Fibroblast of skin of right biceps (primary cell): ENCODE results near the gene PLEKHF1.

Source experiments
- DNase-seq: peaks from one replicate; pipeline ENCODE4 v3.0.0-alpha.2; 2013

Gene PLEKHF1

DNA sequence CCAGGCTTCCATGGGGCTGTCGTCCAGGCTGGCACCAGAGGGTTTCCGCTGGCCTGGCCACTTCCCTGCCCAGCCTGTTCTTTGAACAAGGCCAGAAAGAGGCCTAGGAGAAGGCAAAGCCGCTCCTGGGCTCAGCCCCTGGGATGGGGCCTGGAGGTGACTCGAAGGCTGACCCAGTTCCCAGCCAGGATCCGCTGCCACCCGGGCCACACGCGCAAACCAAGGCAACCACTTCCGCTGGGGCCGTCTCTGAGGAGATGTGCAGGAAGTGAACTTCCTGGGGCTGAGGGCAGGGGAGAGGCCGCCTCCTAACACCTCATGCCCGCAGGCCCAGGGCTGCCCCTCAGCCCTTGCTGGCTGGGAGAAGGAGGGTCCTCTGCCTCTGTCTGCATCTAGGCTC lies 15.2 kb downstream of the PLEKHF1 start:
- DNase-seq = no peak

DNA sequence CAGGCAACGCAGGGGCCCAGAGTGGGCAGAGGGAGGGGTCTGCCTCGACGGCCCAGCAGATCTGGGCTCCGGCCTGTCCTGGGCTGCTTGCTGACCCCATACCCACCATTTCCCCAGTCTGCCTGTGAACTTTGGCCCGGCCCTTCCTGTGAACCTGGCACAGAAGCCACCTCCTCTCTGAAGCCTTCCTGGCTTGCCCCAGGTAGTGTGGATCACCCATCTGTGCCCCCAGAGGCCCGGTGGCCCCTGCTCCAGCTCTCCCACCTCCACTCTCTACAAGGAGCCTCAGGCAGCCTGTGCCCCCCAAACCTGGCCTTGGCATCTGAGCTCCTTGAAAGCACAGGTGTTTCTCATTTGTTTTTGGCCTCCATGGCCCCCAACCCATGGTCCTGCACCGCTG lies 15.7 kb downstream of the PLEKHF1 start:
- DNase-seq = no peak

DNA sequence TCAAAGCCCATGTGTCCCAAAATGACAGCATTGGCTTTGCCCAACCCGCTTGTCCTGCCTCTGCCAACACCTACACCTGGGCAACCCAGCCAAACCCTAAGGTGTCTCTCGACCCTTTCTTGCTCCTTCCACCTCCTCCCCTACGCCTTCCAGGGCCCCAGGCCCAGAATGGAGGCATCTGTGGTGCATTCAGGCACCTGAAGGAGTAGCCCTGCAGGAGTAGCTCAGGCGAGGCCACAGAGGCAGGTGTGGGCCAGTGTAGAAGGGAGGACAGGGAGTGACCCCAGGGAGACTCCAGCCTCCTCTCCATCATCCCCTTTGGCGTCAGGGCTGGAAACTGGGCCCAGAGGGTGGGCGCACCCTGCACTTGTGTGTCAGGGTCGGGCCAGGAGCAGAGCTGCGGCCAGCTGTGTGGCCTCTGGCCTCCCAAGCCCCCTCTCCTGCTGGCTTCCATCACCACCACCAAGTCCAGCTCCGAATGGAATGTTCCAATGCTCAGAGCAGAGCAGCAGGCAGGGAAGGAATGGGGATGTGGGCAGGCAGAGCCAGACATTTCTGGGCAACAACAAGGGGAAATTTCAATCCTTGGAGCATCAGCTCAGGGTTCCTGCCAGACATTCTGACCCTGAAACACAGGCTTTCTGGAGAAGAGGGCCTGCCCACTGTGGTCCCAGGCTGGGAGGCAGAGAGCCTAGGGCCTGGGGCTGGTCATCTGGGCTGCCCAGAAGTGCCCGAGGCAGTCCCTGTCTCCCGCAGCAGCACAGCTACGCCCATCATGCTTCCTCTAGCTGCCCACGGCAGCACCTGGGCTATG lies 16.4 kb downstream of the PLEKHF1 start:
- DNase-seq = no peak

DNA sequence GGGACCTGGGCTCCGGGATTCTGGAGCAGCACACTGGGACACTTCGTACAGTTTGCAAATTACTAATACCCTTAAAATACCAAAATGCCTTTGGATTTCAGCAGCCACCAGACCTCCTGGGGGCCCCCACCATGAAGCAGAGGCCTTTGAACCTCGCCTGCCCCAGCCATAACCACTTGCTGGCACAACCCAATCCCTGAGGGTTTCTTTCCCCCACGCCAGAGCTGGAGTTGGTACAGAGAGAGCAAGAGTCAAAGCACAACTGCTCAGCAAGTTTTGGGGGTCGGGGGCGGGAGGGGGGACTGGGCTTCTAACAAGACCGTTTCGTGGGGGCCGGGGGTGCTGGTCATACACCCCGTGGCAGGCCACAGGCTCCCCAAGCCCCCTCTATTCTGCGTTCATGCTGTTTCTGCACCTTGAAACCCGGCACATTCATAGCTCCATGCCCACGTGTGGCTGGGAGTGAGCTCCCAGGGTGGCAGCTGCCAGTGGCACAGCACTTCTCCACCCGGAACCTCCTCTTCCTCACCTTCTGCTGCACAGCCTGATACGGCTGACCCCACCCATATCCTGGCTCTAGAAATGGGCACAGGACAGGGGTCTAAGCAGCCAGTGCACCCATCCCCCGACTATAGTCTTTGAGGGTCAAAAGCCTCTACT lies 17.1 kb downstream of the PLEKHF1 start:
- no peak for DNase-seq

DNA sequence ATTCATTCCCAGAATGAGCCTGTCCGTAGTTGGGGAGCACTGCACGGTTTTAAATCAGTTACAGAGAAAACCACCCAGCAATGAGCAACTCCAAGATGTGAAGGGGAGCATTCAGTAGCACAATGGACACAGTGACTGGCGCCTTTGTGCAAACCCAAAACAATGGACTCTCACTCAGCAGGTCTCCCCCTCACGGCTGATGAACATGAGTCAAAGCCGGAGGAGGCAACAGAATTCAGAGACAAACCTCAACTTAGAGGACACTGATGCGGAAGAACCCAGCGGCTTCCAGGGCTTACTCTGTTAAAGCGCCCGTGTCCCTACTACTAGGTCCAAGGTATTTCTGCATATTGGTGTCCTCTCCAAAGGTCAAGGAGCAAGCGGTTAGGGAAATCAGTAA lies 17.7 kb downstream of the PLEKHF1 start:
- no peak for DNase-seq

DNA sequence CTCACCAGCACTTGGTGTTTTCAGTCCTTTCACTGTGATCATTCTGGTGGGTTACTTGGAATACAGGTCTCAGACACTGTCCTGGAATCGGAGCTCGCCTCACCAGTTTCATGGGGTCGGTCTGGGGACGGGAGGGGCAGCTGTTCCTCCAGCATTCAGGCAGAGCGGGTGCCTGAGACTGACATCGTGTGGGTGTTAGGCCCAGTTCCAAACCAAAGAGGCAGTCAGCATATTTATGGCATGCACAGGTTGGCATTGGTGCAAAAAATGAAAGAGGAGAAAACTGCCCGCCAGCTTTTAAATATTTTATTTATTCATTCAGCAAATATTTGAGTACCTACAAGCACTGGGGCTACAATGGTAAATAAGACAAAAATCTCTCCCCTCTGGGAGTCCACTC lies 20.1 kb downstream of the PLEKHF1 start:
- no peak for DNase-seq

DNA sequence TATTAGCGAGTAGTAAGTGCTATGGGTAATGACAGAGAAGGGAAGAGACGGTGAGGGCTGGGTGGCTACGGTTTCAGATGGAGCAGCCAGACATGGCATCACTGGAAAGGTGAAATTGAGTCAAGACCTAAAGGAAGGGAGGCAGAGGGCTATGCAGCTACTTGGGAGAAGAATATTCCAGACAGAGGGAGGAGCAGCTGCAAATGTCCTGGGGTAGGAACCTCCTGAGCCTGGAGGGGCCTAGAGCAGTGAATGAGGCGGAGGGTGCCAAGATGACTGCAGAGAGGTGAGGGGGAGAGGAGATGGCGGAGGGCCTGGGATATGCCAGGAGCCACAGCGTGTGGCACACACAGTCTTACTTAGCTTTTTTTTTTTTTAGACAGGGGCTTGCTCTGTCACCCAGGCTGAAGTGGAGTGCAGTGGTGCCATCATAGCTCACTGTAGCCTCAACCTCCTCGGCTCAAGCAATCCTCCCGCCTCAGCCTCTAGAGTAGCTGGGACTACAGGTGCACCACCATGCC lies 21.1 kb downstream of the PLEKHF1 start:
- no peak for DNase-seq

DNA sequence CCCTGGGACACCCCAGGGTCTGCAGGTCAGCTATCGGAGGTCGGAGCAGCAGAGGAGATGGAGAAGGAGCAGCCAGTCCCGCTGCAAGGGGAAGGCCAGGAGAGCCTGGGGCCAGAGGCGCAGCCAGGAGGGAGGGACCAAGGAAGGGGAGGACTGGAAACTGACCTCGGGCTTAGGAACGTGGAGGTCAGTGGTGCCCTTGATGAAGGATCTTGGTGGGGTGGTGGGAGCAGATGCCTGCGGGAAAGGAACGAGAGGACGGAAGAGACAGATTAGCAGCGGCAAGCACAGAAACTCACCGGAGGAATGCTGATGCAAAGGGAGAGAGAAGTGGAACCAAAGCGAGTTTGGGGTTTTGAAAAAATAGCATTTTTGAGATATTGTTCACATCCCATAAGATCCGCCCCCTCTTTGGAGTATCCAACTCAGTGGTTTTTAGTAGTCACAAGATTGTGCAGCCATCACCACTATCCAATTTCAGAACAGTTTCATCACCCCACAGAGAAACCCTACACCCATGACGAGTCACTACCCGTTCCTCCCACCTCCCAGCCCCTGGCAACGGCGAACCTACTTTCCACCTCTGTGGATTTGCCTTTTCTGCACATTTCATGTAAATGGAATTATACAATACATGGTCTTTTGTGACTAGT lies 22.1 kb downstream of the PLEKHF1 start:
- peak; percentile 96 for DNase-seq

DNA sequence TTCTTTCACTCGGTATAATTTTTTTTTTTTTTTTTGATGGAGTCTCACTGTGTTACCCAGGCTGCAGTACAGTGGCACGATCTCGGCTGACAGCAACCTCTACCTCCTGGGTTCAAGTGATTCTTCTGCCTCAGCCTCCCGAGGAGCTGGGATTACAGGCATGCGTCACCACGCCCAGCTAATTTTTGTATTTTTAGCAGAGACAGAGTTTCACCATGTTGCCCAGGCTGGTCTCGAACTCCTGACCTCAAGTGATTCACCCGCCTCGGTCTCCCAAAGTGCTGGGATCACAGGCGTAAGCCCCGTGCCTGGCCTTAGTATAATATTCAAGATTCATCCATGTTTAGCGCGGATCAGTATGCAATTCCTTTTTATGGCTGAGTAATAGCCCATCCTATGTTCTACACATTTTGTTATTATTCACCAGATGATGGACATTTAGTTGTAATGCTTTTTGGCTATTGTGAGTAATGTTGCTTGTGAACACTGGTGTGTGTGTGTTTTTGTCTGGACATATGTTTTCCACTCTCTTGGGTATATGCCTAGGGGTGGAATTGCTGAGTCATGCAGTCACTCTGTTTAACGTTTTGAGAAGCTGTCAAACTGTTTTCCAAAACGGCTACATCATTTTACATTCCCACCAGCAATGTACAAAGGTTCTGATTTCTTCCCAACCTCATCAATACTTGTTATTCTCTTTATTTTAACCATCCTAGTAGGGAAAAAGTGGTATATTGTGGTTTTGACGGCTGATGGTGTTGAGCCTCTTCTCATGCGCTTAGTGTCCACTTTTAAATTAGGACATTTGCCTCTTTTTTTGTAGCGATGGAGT lies 22.9 kb downstream of the PLEKHF1 start:
- DNase-seq = peak; percentile 64

DNA sequence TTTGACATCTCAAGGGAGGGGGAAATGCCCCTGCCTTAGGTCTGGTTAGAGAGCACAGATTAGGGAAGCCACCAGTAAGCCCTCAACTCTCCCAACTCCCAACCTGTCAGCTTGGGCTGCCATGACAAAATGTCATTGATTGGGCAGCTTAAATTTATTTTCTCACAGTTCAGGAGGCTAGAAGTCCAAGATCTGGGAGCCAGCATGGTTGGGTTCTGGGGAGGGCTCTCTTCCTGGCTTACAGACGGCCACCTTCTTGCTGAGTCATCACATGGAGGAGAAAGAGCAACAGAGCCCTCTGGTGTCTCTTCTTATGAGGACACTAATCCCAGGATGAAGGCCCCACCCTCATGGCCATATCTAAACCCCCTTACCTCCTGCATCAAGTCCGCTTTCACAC lies 25.6 kb downstream of the PLEKHF1 start:
- DNase-seq = peak; percentile 50

DNA sequence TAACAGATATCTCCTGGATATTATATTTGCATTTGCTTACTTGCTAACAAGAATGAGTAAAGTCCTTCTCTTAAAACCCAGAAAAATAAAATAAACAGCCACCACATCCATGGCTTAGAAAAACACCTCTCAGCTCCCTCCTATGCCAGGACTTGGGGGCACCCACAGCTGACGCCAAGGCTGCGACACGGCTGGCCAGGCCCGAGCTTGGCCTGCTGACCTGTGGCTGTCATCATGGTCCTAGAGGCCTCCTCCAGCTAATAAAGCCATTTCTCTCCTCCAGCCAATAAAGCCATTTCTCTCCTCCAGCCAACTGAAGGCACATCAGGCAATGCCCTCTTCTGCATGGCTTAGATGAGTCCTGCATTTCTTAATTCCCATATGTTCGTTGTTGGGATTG lies 28.9 kb downstream of the PLEKHF1 start:
- no peak for DNase-seq

DNA sequence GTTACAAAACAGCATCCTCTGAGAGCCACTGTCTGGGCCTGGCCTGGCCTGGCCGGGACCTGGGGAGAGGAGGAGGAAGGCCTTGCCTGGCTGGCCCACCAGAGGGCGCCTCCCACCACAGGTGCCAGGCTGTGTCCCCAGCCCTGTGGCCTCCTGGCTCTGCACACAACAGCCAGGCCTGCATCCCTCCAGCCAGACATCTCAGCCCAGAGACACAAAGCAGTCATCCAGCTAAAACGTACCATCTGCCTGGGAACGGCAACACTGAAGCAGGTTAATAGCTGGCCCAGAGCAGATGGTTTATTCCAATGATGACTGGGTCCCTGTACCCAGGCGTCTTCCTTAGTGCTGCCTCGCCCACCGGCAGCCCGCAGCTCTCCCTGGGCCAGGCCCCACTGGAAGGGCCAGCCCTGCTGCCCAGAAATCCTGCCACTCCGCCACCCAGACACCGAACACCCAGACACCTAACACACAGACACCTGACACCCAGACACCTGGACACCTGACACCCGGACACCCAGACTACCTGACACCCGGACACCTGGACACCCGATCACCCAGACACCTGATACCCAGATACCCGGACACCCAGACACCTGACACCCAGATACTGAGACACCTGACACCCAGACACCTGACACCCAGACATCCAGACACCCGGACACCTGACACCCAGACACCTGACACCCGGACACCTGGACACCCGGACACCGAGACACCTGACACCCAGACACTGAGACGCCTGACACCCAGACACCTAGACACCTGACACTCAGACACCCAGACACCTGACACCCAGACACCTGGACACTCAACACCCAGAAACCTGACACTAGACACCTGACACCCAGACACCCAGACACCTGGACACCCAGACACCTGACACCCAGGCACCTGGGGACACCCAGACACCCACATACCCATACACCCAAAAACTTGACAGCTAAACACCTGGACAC lies 29.7 kb downstream of the PLEKHF1 start:
- peak; percentile 43 for DNase-seq

DNA sequence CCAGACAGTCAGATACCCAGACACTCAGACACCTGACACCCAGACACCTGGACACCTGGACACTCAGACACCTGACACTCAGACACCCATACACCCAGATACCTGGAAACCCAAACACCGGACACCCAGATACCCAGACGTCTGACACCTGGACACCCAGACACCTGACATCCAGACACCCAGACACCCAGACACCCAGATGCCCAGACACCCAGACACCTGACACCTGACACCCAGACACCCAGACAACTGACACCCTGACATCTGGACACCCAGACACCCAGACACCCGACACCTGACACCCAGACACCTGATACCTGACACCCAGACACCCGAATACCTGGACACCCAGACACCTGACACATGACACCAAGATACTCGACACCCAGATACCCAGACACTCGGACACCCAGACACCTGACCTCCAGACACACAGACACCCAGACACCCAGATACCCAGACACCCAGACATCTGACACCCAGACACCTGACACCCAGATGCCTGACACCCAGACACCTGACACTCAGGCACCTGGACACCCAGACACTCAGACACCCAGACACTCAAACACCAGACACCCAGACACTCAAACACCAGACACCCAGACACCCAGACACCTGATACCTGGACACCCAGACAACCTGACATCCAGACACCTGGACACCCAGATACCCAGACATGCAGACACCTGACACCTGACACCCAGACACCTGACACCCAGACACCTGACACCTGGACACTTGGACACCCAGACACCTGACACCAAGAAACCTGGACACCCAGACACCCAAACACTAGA lies 30.7 kb downstream of the PLEKHF1 start:
- DNase-seq = no peak

DNA sequence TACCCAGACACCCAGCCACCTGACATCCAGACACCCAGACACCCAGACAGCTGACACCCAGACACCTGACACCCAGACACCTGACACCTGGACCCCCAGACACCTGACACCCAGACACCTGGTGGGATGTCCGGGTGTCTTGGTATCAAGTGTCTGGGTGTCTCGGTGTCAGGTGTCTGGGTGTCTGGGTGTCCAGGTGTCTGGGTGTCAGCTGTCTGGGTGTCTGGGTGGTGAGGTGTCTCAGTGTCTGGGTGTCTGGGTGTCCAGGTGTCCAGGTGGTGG lies 31.2 kb downstream of the PLEKHF1 start:
- no peak for DNase-seq

DNA sequence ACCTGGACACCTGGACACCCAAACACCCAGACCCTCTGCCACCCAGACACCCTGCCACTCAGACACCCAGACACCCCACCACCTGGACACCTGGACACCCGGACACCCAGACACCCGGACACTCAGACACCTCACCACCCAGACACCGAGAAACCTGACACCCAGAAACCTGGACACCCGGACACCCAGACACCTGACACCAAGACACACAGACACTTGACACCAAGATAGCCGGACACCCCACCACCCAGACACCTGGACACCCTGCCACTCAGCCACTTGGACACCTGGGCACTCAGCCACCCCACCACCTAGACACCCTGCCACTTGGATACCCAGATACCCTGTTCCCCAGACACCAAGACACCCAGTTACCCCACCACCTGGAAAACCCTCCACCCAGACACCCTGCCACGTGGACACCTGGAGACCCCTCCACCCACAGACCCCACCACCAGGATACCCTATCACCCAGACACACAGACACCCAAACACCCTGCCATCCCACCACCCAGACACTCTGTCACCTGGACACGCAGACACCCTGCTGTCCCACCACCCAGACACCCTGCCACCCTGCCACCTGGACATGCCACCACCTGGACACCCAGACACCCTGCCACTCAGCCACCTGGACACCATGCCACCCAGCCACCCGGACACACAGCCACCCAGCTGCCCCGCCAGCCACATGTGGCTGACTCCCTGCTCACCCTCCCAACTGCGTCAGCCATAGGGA lies 32.4 kb downstream of the PLEKHF1 start:
- DNase-seq = no peak

DNA sequence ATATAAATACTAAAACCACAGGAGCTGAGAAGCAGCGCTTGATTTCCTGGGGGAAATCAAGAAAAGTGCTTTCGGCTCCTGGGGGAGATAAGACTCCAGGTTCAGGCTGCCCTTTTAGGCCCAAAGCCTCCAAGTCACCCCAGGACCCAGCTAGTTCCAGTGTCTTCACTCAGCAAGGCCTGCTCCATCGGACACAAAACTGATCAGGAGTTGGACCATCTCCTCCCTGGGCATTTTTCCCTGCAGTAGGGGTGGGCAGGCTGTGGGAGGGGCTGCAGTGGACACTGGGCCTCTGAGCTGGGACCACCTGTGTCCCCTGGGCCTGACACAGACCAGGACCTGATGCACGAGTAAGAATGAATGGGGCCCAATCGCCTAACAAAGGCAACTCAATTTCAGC lies 34.6 kb downstream of the PLEKHF1 start:
- no peak for DNase-seq

DNA sequence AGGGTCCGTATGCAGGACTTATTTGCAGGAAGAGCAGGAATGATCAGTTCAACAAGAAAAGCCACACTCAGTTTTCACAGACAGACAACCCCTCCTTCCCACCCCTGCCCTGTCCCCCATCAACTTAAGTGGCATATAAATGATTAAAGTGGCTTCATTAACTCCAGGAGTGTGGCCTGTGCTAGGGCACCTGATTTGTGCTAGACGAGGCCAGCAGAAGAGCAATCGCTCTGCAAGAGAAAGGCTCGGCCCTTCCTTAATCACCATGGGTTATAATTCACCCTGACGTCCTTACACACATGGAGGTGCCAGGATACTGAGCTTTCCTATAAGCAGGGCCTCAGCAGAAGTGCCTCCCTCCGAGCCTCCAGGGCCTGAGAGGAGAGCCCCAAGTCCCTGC lies 35.2 kb downstream of the PLEKHF1 start:
- no peak for DNase-seq

DNA sequence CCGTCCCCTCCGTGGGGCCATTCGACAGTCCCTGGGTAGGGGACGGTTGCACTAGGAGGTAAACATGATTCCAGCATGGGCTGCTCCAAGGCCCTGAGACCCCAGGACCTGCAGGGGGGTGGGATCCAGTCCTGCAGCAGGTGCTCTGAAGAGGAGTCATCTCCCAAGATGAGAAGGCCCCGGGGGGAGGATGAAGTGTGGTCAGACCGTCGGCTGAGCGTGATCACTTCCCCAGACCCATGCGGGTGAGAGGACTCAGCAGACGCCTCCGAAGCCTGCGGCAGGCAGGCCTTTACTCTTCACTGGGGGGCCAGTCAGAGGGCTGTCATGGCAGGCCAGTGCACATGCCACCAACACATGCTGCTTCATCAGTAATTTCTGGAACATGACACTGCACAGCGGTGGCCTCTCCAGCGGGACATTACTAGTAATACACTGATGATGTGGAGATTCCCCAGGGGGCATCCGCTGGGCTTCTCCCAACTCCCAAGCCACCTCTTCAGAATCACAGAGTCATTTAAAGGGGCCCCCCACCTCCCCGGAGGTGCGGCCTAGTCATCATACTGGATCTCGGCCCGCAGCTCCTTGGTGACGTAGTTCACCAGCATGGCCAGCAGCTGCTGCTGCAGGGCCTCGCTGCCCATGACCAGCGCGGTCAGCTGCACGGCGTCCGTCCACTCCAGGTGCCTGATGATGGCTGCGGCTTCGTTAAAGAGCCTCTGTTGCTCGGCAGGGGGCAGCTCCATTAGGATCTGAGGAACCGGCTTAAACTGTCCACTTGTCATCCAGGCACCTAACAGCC lies 37.1 kb downstream of the PLEKHF1 start:
- DNase-seq = no peak

DNA sequence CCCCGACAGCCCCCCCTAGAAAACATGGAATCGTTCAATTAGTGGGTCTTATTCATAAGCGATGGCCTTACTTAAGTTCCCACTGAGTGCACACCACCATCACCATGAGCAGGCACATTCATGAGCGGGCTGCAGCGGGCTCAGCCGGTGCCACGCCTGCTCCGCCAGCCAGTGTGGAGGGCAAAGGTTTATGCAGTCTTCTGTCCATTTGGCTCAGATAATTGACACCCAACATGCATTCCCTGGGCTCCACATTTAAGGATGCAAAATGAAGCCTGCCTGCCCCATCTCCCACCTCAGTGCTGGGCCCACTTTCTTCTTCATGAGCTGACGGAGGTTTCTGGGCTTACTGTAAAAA lies 37.7 kb downstream of the PLEKHF1 start:
- no peak for DNase-seq
